GM18870 (cell line): Measurements from ENCODE around the gene COL4A3.
A peak's percentile ranks its signal among the peaks of the same experiment; 100 is the strongest.
"Not testable (repeated sequence)": the region's sequence is repeated elsewhere in the genome, so short reads cannot be mapped to it uniquely, and the experiment has no call there.

Experiments
- ATAC-seq: cut with Tn5 transposase; IDR thresholded peaks from one replicate; pipeline ENCODE4 v1.9.1; 2021; ENCODE audit warnings: moderate library complexity; ENCODE audit not compliant: unreplicated experiment

The COL4A3 gene

GRCh38 chr2:227205701-227206100 lies 41.3 kb downstream of the COL4A3 start:
- no peak for ATAC-seq

- ATAC-seq, result no peak
Observed at GRCh38 chr2:227206406-227206805, 42.0 kb downstream of the COL4A3 start.

- ATAC-seq, result no peak
Observed at GRCh38 chr2:227207573-227207972, 43.1 kb downstream of the COL4A3 start.

GRCh38 chr2:227214622-227215041 lies 50.2 kb downstream of the COL4A3 start:
- ATAC-seq, result no peak

GRCh38 chr2:227219312-227220105 lies 55.1 kb downstream of the COL4A3 start:
- no peak for ATAC-seq

GRCh38 chr2:227221120-227221519 lies 56.7 kb downstream of the COL4A3 start:
- no peak for ATAC-seq

- ATAC-seq, result no peak
Observed at GRCh38 chr2:227222292-227222691, 57.9 kb downstream of the COL4A3 start.

- ATAC-seq, result not testable (repeated sequence)
Observed at GRCh38 chr2:227225641-227226040, 61.2 kb downstream of the COL4A3 start.

GRCh38 chr2:227228061-227228667 lies 63.7 kb downstream of the COL4A3 start:
- no peak for ATAC-seq

GRCh38 chr2:227230151-227230550 lies 65.7 kb downstream of the COL4A3 start:
- no peak for ATAC-seq

- ATAC-seq, result no peak
Observed at GRCh38 chr2:227234429-227234828, 70.0 kb downstream of the COL4A3 start.

GRCh38 chr2:227237786-227238185 lies 73.4 kb downstream of the COL4A3 start:
- ATAC-seq, result no peak

- ATAC-seq, result peak; percentile 61
Observed at GRCh38 chr2:227238238-227239237, 74.1 kb downstream of the COL4A3 start.

- no peak for ATAC-seq
Observed at GRCh38 chr2:227241005-227241404, 76.6 kb downstream of the COL4A3 start.

GRCh38 chr2:227248876-227249275 lies 84.5 kb downstream of the COL4A3 start:
- ATAC-seq, result no peak

GRCh38 chr2:227252831-227253230 lies 88.4 kb downstream of the COL4A3 start:
- ATAC-seq, result no peak

- no peak for ATAC-seq
Observed at GRCh38 chr2:227256605-227257004, 92.2 kb downstream of the COL4A3 start.

GRCh38 chr2:227257820-227258219 lies 93.4 kb downstream of the COL4A3 start:
- ATAC-seq, result no peak

- no peak for ATAC-seq
Observed at GRCh38 chr2:227260041-227260440, 95.6 kb downstream of the COL4A3 start.

- no peak for ATAC-seq
Observed at GRCh38 chr2:227267410-227268115, 103.1 kb downstream of the COL4A3 start.

- ATAC-seq, result no peak
Observed at GRCh38 chr2:227280895-227281294, 116.5 kb downstream of the COL4A3 start.
